ENCODE results near the gene CSNK1G2.

Gene CSNK1G2

DNA sequence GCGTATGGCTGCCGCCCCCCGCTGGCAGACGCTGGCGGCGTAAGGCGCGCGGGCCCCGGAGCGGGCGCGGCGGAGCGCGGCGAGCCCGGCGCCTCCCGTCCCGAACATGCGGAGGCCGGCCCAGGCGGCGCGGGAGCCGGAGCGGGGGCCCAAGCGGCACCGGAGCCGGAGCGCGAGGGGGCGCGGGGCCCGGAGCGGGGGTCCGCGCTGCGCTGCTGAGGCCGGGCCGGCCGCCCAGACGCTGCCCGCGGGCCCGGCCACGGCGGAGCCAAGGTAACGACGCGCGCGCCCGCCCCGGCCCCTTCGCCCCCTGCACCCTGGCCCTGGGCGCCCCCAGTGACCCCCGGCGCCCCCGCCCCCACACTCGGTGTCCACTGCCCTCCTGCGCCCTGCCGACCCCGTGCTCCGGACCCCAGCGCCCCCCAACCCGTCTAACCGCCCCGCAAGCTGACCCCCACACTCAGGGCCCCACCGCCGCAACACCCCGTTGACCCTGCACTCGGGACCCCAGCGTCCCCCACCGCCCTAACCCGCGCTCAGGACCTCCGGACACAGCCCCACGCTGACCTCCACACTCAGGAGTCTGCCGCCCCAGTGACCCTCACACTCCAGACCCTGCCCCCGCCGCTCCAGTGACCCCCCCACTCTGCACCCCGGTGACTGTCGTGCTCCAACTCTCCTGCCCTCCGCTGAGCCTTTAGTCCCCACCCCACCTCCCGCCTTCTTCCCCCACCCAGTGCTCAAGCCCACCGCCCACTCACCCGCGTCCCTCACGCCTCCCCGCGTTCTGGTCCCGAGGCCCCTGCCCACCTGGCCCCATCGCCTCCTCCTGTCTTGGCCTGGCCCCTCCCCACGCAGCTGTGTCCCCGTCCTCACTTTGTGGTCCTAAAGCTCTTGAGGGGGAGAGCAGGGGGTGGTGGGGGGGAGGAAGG is at the start of gene CSNK1G2:
TSS of gene CSNK1G2 (plus strand) at position 27 of the 932 bp plus-strand sequence. CDS start 28,601 bp downstream, outside the sequence.
- DNase-seq: no peak

DNA sequence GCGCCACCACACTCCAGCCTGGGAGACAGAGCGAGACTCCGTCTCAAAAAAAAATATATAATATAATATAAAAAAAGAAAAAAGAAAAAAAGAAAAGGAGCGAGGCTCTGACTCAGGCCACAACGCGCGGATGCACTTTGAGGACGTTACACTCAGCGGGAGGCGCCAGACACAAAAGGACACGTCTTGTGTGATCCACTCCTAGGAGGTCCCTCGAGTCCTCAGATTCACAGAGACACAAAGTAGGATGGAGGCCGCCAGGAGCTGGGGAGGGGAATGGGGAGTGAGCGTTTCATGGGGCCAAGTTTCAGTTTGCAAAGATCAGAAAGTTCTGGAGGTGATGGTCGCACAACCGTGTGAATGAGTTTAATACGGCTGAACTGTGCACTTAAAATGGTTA is 47.2 kb upstream of the CSNK1G2 start:
- no peak for DNase-seq

DNA sequence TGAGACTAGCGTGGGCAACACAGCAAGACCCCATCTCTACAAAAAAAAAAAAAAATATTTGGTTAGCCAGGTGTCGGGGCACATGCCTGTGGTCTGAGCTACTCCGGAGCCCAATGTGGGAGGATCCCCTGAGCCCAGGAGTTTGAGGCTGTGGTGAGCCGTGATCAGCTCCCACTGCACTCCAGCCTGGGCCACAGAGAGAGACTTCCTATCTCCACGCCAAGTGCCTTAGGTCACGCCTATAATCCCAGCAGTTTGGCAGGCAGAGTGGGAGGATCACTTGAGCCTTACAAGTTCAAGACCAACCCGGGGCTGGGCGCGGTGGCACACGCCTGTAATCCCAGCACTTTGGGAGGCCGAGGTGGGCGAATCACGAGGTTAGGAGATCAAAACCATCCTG is 44.5 kb upstream of the CSNK1G2 start:
- no peak for DNase-seq

DNA sequence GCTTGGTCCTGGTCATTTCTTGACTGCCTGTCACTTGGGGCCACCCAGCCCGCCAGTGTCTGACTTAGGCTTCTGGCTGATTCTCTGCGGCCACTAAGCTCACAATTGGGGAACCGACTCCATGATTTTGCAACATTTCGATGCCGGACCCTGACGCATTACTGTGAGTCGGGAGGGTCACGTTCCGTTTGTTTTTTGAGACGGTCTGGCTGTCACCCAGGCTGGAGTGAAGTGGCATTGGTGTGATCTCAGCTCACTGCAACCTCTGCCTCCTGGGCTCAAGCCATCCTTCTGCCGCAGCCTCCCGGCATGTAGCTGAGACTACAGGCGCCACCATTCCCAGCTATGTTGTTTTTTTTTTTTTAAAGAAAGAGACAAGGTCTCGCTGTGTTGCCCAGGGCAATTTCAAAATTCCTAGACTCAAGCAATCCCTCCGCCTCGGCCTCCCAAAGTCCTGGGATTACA is 39.0 kb upstream of the CSNK1G2 start:
- no peak for DNase-seq

DNA sequence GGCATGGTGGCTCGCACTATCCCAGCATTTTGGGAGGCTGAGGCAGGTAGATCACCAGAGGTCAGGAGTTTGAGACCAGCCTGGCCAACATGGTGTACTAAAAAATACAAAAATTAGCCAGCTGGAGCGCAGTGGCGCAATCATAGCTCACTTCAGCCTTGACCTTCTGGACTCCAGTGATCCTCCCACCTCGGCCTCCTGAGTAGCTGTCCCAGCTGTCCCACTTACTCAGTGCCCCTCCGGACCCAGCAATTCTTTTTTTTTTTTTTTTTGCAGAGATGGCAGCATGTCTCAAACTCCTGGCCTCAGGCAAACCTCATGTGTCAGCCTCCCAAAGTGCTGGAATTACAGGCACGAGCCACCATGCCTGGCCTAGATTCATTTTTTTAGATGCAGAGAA is 38.0 kb upstream of the CSNK1G2 start:
- DNase-seq: no peak

DNA sequence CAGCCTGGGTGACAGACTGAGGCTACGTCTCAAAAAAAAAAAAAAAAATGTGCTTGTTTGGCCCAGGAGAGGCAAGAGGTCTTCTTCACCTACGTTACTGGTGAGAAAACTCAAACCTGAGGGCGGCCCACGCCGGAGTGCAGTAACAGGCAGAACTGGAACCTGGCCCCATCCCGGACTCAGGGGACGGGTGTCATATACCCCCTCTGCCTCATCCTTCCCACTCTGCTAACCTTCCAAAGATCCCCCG is 36.2 kb upstream of the CSNK1G2 start:
- no peak for DNase-seq

DNA sequence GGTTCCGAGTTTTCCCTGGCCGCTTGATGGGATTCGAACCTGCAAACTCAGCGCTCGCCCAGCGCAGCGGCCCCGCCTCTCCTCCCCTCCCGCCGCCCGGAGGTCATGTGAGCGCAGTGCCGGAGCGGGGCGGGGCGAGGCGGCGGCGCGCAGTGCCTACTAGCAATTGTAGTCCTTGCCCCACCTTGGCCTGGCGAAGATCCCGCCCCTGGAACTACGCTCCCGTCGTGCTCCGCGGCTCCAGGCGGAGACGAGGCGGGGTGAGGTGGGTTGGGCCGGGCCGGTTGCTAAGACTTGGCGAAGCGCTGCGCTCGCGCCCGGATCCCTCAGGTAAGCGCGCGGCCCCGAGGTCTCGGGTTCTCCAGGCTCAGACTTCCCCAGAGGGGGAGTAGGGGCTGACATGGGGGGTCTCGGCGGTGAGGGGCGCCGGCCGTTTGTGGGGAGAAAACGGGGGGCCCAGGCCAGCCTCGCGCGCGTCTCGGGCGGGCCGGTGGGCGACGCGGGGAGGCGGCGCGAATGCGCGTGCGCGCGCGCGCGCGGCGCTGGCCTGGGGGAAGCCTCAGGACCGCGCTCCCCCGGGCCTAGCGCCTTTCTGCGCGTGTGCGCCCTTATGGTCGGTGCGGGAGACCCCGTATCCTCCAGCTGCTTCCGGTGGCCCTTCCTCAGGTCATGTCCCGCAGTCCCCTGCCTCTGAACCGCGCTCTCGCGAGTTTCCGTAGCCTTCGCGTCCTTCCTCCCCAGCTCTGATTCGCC is 35.7 kb upstream of the CSNK1G2 start, which contains the start of the genes ADAT3 and SCAMP4:
TSS of gene ADAT3 (plus strand) at position 290 of the 753 bp plus-strand sequence. CDS start 6,649 bp downstream, outside the sequence.
TSS of gene SCAMP4 (plus strand) at position 290 of the 753 bp plus-strand sequence. CDS start 9,621 bp downstream, outside the sequence.
- DNase-seq: peak; percentile 93

DNA sequence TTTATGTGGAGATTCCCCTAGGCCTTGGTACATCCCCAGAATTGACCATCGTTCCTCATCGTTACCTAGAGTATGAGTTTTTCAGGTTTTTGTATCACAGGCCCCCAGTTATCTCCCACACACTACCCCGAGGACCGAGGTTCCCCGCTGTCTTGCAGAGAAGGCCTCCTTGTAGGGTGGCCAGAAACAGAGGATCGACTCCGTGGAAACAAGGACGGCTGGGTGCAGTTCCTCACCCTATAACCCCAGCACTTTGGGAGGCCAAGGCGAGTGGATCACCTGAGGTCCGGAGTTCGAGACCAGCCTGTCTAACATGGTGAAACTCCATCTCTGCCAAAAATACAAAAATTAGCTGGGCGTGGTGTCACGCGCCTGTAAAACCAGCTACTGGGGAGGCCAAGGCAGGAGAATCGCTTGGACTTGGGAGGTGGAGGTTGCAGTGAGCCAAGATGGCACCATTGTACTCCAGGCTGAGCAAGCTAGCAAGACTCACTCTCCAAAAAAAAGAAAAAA is 35.1 kb upstream of the CSNK1G2 start:
- no peak for DNase-seq

DNA sequence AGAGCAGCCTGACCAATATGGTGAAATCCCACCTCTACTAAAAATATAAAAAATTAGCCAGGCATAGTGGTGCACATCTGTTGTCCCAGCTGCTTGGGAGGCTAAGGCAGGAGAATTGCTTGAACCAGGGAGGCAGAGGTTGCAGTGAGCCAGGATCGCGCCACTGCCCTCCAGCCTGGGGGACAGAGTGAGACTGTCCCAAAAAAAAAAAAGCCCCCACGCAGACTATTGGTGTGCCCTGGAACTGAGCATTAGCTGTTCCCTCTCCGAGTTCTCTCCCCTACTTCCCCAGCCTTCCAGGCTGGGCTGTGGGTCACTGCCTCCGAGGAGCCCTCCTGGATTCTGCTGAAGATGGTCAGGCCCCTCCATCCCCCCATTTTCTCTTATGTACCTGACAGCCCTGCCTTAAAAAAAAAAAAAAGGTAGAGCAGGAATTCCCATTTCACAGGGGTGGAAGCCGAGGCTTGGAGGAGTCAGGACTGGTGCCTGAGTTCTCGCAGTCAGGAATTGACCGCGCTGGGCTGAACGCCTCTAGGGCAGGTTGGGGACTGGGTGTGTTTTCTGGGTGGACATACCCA is 33.9 kb upstream of the CSNK1G2 start:
- no peak for DNase-seq

DNA sequence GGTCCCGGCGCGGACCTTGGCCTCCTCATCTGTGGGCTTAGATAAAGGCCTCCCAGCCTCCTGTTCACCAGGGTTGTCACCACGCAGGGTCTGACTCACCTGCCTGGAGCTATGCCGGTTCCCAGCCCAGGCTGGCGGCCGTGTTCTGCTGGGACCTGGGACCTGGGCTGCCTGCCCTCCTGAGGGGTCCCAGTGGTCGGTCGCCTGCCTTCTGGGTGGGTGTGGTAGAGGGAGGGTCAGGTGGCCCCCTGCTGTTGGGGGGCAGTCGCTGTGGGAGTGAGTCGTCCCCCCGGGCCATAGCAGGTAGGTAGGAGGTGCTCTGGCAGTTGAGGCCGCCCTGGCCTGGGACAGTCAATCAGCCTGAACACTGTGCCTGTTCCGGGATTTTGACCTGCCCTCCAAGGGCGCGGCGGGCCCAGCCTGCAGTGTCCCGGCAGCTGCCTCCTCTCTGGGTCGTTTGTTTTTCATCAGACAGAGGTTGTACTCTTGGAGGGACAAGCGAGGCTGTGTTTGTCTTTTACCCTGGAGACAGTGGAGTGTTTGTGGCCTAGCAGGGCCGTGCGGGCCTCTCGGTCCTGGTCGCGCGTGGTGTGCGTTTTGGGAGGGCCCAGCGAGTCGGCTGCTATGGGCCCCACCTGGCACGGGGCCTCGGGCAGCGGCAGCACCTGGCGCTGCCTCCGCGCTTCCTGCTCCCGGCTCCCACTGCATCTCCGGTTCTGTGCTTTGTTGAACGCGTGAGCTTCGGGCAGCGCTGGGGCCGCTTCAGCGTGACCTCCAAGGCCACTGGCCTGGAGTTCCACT is 33.2 kb upstream of the CSNK1G2 start:
- DNase-seq: peak; percentile 33

DNA sequence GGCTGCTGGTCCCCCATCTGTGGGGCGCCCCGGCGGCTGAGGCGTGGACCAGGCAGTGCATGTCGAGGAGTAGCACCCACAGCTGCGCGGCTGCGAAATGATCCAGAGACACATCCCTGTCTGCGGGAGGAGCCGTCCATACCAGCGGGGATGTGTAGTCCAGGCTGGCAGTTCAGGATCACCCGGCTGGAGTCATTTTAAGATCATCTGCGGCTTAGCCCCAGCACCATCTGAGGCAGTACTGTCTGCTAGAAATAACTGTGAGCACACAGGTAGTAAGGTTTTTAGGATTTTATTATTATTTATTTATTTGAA is 32.7 kb upstream of the CSNK1G2 start:
- no peak for DNase-seq

DNA sequence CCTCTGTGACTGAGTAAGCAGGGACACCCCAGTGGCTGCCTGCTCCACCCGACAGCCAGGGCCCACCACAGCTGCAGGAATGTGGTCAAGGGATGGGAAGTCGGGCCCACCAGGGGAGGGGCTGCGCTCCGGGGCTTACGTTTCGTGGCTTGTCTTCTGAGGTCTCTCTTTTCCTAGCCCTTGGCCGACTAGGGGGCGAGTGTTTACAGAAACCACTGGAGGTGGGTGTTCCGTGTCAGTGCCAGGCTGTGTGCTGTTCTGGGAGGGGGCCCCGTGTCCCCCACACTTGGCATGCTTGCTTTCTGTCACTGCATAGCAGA is 31.3 kb upstream of the CSNK1G2 start:
- no peak for DNase-seq

DNA sequence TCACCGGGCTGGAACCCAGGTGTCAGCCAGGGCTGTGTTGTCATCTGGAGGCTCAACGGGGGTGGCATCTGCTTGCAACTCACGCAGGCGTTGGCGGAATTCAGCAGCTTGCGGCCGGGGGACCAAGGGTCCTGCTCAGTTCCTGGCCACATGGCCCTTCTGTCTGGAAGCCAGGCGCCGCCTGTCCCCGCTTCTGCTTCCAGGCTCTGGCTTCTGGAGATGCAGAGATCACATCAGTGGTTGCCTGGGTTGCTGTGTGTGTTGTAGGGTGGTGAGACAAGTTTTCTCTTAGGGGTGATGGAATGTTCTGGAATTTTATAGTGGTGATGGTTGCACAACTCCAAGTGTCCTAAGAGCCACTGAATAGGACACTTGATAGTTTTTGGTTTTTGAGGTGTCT is 30.8 kb upstream of the CSNK1G2 start:
- no peak for DNase-seq

DNA sequence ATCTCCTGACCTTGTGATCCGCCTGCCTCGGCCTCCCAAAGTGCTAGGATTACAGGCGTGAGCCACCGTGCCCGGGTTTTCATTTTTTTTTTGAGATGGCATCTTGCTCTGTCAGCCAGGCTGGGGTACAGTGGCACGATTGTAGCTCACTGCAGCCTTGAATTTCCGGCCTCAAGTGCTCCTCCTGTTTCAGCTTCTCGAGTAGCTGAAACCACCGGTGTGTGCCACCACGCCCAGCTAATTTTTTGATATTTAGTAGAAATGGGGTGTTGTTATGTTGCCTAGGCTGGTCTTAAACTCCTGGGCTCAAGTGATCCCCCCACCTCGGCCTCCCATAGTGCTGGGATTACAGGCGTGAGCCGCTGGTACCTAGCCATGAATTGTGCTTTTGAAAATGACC is 29.9 kb upstream of the CSNK1G2 start:
- no peak for DNase-seq

DNA sequence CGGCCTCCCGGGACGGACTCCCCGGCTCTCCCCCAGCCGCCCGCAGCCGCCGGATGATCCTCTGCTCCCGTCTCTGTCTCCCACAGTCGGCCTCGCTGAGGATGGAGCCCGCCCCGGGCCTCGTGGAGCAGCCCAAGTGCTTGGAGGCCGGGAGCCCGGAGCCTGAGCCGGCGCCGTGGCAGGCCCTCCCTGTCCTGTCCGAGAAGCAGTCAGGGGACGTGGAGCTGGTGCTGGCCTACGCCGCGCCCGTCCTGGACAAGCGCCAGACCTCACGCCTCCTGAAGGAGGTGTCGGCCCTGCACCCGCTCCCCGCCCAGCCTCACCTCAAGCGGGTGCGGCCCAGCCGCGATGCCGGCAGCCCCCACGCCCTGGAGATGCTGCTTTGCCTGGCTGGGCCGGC is 29.0 kb upstream of the CSNK1G2 start:
- DNase-seq: no peak

DNA sequence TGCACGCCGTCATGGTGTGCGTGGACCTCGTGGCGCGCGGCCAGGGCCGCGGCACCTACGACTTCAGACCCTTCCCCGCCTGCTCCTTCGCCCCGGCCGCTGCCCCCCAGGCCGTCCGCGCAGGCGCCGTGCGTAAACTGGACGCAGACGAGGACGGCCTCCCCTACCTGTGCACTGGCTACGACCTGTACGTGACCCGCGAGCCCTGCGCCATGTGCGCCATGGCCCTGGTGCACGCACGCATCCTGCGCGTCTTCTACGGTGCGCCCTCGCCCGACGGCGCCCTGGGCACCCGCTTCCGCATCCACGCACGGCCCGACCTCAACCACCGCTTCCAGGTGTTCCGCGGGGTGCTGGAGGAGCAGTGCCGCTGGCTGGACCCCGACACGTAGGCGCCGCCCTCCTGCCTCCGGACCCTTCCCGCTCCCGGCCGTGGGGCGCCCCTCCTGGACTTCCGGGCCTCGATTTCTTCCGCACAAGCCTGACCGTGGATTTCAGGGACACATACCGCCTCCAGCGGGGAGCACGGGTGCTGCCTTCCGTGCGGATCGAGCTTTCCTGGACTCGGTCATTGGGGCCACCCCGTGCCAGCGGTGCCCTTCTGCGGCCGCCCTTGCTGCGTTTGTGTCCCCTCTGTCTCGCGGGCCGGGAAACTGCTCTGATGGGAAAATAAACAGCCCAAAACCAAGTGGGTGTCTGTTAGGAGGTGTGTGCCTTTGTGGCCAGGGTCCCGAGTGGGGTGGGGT is 28.0 kb upstream of the CSNK1G2 start:
- no peak for DNase-seq

DNA sequence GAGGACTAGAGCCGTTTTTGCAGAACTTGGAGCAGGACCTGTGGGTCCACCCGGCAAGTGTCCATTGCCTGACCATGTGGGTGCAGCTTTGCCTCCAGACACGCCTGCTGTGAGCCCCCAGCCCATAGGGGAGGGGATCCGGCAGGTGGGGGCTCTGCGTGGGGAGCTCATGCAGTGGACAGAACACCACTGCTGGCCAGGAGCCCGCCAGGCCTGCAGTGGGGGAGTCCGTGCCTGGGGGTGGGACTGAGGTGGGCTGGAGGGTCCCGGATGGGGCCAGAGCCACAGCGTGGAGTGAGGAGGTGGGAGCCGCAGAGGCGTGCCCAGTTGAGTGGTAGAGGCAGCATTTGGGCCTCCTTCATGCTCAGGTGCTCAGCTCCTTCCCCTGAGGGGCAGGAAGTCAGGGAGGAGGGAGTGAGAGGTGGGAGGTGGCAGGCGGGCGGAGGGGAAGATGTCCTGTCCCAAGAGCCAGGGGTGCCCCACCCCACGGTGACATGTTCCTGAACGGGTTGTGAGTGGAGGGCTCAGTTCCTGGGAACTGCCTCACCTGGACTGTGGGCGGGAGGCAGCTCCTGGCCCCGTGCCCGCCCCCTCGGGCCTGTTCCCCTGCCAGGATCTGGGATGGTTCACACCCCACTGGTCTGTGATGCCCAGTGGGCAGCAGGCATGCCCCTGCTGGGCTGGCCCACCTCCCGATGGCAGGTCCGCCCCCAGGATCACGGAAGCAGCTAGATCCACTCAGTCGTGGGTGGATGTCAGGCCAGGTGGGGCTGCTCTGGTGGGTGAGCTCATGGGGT is 27.0 kb upstream of the CSNK1G2 start:
- no peak for DNase-seq

DNA sequence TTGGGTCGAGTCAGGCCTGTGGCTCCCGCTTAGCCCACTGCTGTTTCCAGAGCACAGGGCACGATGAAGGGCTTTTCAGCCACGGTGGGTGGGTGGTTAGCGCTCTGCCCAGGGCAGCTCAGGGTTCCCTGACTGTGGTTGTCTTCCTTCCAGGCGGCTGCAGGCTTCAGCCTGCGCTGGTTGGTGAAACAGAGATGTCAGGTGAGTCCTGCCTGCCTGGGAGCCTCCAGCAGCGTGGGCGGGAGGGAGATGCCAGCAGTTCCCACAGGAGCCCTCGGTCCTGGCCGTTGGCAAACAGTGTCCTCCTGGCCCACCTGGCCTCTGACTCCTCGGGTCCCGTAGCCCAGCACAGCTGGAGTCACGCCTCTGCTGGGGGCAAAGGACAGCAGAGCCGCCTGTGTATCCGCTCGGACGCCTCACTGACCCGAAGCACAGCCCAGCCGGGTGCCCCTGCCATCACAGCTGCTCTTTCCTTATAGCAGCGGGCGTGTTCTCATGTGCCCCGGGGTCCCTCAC is 26.1 kb upstream of the CSNK1G2 start:
- no peak for DNase-seq

DNA sequence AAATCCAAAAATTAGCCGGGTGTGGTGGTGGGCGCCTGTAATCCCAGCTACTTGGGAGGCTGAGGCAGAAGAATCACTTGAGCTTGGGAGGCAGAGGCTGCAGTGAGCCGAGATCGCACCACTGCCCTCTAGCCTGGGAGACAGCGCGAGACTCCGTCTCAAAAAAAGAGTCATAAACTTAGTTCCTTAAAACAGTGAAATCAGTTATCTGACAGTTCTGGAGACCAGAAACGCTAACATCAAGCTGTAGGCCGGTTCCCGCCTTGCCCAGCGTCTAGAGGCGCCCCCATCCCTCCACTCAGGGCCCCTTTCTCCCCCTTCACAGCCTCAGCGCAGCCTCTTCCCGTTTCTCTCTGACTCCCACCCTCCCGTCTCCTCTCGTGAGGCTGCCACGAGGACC is 23.8 kb upstream of the CSNK1G2 start:
- DNase-seq: no peak

DNA sequence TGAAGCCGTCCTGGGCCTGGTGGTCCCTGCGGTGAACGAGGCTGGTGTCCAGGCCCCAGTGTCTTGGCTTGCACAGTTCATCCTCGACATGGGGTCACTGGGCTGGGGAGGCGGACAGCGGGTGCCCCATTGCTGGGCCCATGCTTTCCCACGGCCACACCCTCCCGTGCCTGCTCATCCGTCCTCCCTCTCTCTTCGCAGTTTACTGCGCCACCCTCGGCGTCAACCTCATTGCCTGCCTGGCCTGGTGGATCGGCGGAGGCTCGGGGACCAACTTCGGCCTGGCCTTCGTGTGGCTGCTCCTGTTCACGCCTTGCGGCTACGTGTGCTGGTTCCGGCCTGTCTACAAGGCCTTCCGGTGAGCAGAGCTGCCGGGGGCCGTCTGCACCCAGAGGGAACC is 23.0 kb upstream of the CSNK1G2 start:
- DNase-seq: no peak

DNA sequence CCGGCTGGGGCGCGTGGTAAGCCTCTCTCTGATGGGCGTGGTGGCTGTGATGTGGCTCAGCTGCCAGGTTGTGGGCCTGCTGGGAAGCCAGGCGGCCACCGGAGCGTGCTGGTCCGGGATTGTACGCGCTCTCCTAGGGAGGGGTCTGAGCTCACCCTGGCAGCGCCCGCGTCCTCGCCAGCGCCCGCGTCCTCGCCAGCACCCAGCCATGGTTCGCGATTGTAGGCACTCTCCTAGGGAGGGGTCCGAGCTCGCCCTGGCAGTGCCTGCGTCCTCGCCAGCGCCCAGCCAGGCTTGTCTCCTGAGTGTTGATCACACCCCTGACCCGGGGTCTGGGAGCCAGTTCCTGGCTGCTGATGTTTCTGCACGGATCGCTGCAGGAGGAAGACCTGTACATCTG is 22.0 kb upstream of the CSNK1G2 start:
- no peak for DNase-seq
